GM23338 (cell line): ENCODE measurements around the gene TLX1. TPM values are rescaled to one million over a fixed set of nuclear protein-coding genes. Genes with fewer than 3 reads are reported as not detected.
A peak's percentile ranks its signal among the peaks of the same experiment; 100 is the strongest.

Experiments used
- ATAC-seq: fragments of 200-7000 bp; cut with Tn5 transposase; 3 replicates; pipeline ENCODE4 v1.9.1; 2020
- DNase-seq: peaks from one replicate; pipeline ENCODE4 v3.0.0-alpha.2; 2015; ENCODE audit warnings: low spot score
- H2AFZ ChIP-seq: fragments of 200-600 bp; sonication (generic); 2 replicates; pipeline ENCODE4 v1.8.0; 2016; ENCODE audit warnings: antibody characterized with exemption, mild to moderate bottlenecking, moderate library complexity
- H3F3A ChIP-seq: fragments of 200-600 bp; sonication (generic); replicated peaks from 2 replicates; pipeline ENCODE4 v1.8.0; 2017; ENCODE audit warnings: antibody characterized with exemption, mixed run types, low read depth
- H3K27ac ChIP-seq: fragments of 200-600 bp; sonication (generic); 2 replicates; pipeline ENCODE4 v1.6.1; 2016; ENCODE audit warnings: low read depth
- H3K27me3 ChIP-seq: fragments of 200-600 bp; sonication (generic); 2 replicates; pipeline ENCODE4 v1.8.0; 2016; ENCODE audit warnings: mild to moderate bottlenecking, mixed run types, moderate library complexity; ENCODE audit not compliant: insufficient read depth
- H3K36me3 ChIP-seq: fragments of 200-600 bp; sonication (generic); 2 replicates; pipeline ENCODE4 v1.8.0; 2016; ENCODE audit warnings: mild to moderate bottlenecking; ENCODE audit not compliant: insufficient read depth
- H3K4me1 ChIP-seq: fragments of 200-600 bp; sonication (generic); 2 replicates; pipeline ENCODE4 v1.8.0; 2016; ENCODE audit warnings: mild to moderate bottlenecking, moderate library complexity; ENCODE audit not compliant: insufficient read depth
- H3K4me2 ChIP-seq: fragments of 200-600 bp; sonication (generic); 2 replicates; pipeline ENCODE4 v1.7.1; 2017; ENCODE audit warnings: mixed run types
- H3K4me3 ChIP-seq: fragments of 200-600 bp; sonication (generic); 2 replicates; pipeline ENCODE4 v1.6.1; 2016; ENCODE audit warnings: mixed run types
- H3K79me2 ChIP-seq: fragments of 200-600 bp; sonication (generic); replicated peaks from 2 replicates; pipeline ENCODE4 v1.8.0; 2017; ENCODE audit warnings: mild to moderate bottlenecking; ENCODE audit not compliant: insufficient read depth
- H3K9me2 ChIP-seq: fragments of 200-600 bp; sonication (generic); 2 replicates; pipeline ENCODE4 v1.8.0; 2017; ENCODE audit not compliant: insufficient read depth
- H4K20me1 ChIP-seq: fragments of 200-600 bp; sonication (generic); replicated peaks from 2 replicates; pipeline ENCODE4 v1.8.0; 2017; ENCODE audit warnings: mild to moderate bottlenecking; ENCODE audit not compliant: insufficient read depth
- H3K27ac Mint-ChIP-seq: 2 replicates; pipeline ENCODE4 v1.8.0; 2020; ENCODE audit warnings: inconsistent platforms, mild to moderate bottlenecking, moderate library complexity, mixed read lengths
- H3K27me3 Mint-ChIP-seq: 3 replicates; pipeline ENCODE4 v1.8.0; 2022; ENCODE audit warnings: low read depth, mild to moderate bottlenecking, moderate library complexity, mixed read lengths, inconsistent platforms; ENCODE audit not compliant: insufficient read depth, poor library complexity
- H3K36me3 Mint-ChIP-seq: 3 replicates; pipeline ENCODE4 v1.8.0; 2021; ENCODE audit warnings: low read depth, mild to moderate bottlenecking, inconsistent platforms, moderate library complexity, mixed read lengths
- H3K4me1 Mint-ChIP-seq: 3 replicates; pipeline ENCODE4 v1.8.0; 2020; ENCODE audit warnings: mild to moderate bottlenecking, inconsistent platforms, mixed read lengths
- H3K4me3 Mint-ChIP-seq: 3 replicates; pipeline ENCODE4 v1.8.0; 2021; ENCODE audit warnings: moderate library complexity, mild to moderate bottlenecking, inconsistent platforms, mixed read lengths
- H3K9me3 Mint-ChIP-seq: 3 replicates; pipeline ENCODE4 v1.8.0; 2020; ENCODE audit warnings: moderate library complexity, mild to moderate bottlenecking, inconsistent platforms, mixed read lengths
- CREB1 ChIP-seq: fragments of 250-450 bp; sonication (Bioruptor Pico); IDR thresholded peaks from 2 replicates; pipeline ENCODE4 v1.5.0; 2020; ENCODE audit warnings: low read depth, mild to moderate bottlenecking, moderate library complexity
- EZH2 ChIP-seq: fragments of 200-600 bp; sonication (generic); IDR thresholded peaks from one replicate; pipeline ENCODE4 v1.8.0; 2017; ENCODE audit warnings: antibody characterized with exemption, mild to moderate bottlenecking, low read depth; ENCODE audit not compliant: unreplicated experiment
- EZH2phosphoT487 ChIP-seq: fragments of 200-600 bp; sonication (generic); IDR thresholded peaks from one replicate; pipeline ENCODE4 v1.8.1; 2018; ENCODE audit warnings: antibody characterized with exemption; ENCODE audit not compliant: unreplicated experiment
- ZNF114 ChIP-seq: fragments of 250-450 bp; sonication (Bioruptor Pico); IDR thresholded peaks from 2 replicates; pipeline ENCODE4 v1.5.0; 2020; ENCODE audit warnings: mild to moderate bottlenecking, moderate library complexity
- ZNF331 ChIP-seq: fragments of 250-450 bp; sonication (Bioruptor Pico); IDR thresholded peaks from 2 replicates; pipeline ENCODE4 v1.5.0; 2020; ENCODE audit warnings: low read depth, mild to moderate bottlenecking, moderate library complexity
- polyA plus RNA-seq: library from polyadenylated mRNA; unstranded; fragments of >200 nt; fragmentation: Nextera tagmentation; extraction: Ambion mirVana; gene quantifications from 2 replicates; pipeline ENCODE4 v1.2.1, GENCODE V29; 2016
- total RNA-seq: library from RNA; depleted of rRNA; stranded (reverse); fragments of >200 nt; shearing (Covaris generic); gene quantifications from 2 replicates; pipeline ENCODE4 v1.2.3, GENCODE V29; 2014
- TF ChIP-seq, protein P1 (sequence below): IDR thresholded peaks from one replicate; pipeline ENCODE4 v1.6.1; 2018; ENCODE audit warnings: antibody characterized with exemption; ENCODE audit not compliant: unreplicated experiment

The TLX1 gene
- total and polyA plus RNA-seq, 2 experiments from 2014 or later: not detected

DNA sequence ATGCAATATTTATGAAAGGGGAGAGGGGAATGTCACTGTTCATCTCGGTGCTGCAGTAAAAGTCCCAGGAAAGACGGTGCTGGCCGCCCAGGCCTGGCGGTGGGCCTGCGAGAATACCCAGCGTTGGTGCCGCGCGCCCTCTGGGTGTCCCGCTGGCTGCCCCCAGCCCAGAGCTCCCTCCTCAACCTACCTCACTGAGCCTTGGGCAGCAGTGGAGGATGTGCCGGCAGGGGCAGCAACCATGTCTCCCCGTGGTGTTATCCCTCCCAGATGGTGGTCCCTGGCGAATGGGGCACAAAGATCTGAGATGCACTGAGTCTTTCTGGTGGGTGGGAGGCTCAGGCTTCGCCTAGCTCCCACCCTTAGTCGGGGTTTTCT is 9.5 kb upstream of the TLX1 start:
- H3K4me2 ChIP-seq: peak overlapping the region; percentile 79

DNA sequence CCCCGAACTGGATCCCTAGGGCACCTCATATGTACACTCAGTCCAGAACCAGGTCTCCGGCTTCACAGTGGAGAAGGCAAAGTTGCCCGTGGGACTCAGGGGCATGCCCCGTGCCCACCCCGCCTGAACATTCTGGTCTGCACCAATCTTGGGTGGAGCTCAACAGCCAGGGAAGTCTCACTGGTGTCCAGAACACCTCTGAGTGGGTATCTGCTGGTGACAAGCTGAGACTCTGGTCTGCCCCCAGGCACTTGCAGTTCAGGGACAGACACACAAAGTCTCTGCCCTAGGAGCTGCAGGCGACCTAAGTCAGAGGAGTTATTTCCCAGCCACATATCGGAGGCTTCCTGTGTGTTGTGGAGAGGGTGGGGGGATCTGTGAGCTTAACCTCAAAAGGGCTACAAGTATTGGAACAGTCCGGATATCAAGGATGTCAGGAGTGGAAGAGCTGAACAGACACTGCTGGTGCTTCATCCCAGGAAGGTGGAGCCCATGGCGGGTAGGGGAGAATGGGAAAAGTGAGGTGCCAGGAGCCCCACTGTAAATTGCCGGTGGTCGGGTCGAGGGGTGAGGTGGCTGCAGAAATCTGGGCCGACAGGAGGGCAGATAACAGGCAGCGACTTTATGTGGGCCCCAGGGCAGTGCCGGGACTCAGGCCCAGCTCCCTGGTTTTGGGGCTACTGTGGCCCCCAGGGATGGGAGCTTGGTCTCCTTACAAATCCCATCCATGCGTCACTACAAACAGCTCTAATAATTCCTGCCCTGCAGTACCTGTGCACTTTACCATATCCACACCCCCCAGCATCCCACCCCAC is 8.6 kb upstream of the TLX1 start:
- H3K9me2 ChIP-seq: no peaks in the 10 kb centered on the region
- DNase-seq (no peak), ATAC-seq (no peak)
- H3K27ac ChIP-seq: no peak overlapping the region
- H3K4me1 ChIP-seq: peaks cover 11% of the 10 kb centered on the region; the same call in 1 of the 2 replicates
- no peak for TF ChIP-seq CREB1
- TF ChIP-seq ZNF114 (CRISPR knock-in tag): no peak
- TF ChIP-seq EZH2: peak; percentile 81
- no peak for TF ChIP-seq EZH2phosphoT487
- H3K79me2 ChIP-seq: no peaks in the 10 kb centered on the region
- H4K20me1 ChIP-seq: peaks cover 10% of the 10 kb centered on the region
- H3K4me3 Mint-ChIP-seq: peak overlapping the region; percentile 48
- H3K4me3 ChIP-seq: peak overlapping the region; percentile 54
- H3K36me3 Mint-ChIP-seq: no peaks in the 10 kb centered on the region; the same call in 2 of the 3 replicates
- H2AFZ ChIP-seq: no peak overlapping the region
- H3K27me3 Mint-ChIP-seq: peaks cover 94% of the 10 kb centered on the region
- no peaks in the 10 kb centered on the region for H3K36me3 ChIP-seq
- H3F3A ChIP-seq: no peaks in the 10 kb centered on the region
- peaks cover 4% of the 10 kb centered on the region; the same call in 1 of the 3 replicates for H3K9me3 Mint-ChIP-seq
- no peak overlapping the region for H3K27ac Mint-ChIP-seq
- peaks cover 100% of the 10 kb centered on the region for H3K27me3 ChIP-seq
- peak overlapping the region; percentile 76; the same call in 1 of the 2 replicates for H3K4me2 ChIP-seq
- H3K4me1 Mint-ChIP-seq: peaks cover 24% of the 10 kb centered on the region

More for the DNA sequence above, 9.5 kb upstream of the TLX1 start:
- peaks cover 10% of the 10 kb centered on the region for H4K20me1 ChIP-seq
- peak overlapping the region; percentile 51 for H3K4me3 ChIP-seq
- H3K27ac ChIP-seq: no peak overlapping the region
- H3K36me3 ChIP-seq: no peaks in the 10 kb centered on the region
- peaks cover 100% of the 10 kb centered on the region for H3K27me3 ChIP-seq
- Mint-ChIP-seq H3K4me1 (peaks cover 18% of the 10 kb centered on the region), H3K27ac (no peak overlapping the region), H3K27me3 (peaks cover 88% of the 10 kb centered on the region), H3K36me3 (no peaks in the 10 kb centered on the region; the same call in 2 of the 3 replicates), H3K4me3 (peak overlapping the region; percentile 73), H3K9me3 (peaks cover 4% of the 10 kb centered on the region; the same call in 1 of the 3 replicates)
- no peak overlapping the region for H2AFZ ChIP-seq
- H3K4me1 ChIP-seq: peaks cover 3% of the 10 kb centered on the region; the same call in 1 of the 2 replicates
- no peaks in the 10 kb centered on the region for H3K9me2 ChIP-seq
- ATAC-seq (peak; percentile 42), DNase-seq (no peak)
- H3K79me2 ChIP-seq: no peaks in the 10 kb centered on the region
- H3F3A ChIP-seq: no peaks in the 10 kb centered on the region
- TF ChIP-seq EZH2 (peak; percentile 68), ZNF331 (CRISPR knock-in tag) (no peak)
- TF ChIP-seq, protein P1, sequence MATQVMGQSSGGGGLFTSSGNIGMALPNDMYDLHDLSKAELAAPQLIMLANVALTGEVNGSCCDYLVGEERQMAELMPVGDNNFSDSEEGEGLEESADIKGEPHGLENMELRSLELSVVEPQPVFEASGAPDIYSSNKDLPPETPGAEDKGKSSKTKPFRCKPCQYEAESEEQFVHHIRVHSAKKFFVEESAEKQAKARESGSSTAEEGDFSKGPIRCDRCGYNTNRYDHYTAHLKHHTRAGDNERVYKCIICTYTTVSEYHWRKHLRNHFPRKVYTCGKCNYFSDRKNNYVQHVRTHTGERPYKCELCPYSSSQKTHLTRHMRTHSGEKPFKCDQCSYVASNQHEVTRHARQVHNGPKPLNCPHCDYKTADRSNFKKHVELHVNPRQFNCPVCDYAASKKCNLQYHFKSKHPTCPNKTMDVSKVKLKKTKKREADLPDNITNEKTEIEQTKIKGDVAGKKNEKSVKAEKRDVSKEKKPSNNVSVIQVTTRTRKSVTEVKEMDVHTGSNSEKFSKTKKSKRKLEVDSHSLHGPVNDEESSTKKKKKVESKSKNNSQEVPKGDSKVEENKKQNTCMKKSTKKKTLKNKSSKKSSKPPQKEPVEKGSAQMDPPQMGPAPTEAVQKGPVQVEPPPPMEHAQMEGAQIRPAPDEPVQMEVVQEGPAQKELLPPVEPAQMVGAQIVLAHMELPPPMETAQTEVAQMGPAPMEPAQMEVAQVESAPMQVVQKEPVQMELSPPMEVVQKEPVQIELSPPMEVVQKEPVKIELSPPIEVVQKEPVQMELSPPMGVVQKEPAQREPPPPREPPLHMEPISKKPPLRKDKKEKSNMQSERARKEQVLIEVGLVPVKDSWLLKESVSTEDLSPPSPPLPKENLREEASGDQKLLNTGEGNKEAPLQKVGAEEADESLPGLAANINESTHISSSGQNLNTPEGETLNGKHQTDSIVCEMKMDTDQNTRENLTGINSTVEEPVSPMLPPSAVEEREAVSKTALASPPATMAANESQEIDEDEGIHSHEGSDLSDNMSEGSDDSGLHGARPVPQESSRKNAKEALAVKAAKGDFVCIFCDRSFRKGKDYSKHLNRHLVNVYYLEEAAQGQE: no peak
